ENCODE measurements around the gene PCNX3. TPM values are rescaled to one million over a fixed set of nuclear protein-coding genes. Genes with fewer than 3 reads are reported as not detected.
A peak's percentile ranks its signal among the peaks of the same experiment; 100 is the strongest.

The PCNX3 gene
- total and polyA plus RNA-seq, 2 of the 4 experiments (the other 2 are of a cell fraction) = 5.6 to 33.2 TPM

DNA sequence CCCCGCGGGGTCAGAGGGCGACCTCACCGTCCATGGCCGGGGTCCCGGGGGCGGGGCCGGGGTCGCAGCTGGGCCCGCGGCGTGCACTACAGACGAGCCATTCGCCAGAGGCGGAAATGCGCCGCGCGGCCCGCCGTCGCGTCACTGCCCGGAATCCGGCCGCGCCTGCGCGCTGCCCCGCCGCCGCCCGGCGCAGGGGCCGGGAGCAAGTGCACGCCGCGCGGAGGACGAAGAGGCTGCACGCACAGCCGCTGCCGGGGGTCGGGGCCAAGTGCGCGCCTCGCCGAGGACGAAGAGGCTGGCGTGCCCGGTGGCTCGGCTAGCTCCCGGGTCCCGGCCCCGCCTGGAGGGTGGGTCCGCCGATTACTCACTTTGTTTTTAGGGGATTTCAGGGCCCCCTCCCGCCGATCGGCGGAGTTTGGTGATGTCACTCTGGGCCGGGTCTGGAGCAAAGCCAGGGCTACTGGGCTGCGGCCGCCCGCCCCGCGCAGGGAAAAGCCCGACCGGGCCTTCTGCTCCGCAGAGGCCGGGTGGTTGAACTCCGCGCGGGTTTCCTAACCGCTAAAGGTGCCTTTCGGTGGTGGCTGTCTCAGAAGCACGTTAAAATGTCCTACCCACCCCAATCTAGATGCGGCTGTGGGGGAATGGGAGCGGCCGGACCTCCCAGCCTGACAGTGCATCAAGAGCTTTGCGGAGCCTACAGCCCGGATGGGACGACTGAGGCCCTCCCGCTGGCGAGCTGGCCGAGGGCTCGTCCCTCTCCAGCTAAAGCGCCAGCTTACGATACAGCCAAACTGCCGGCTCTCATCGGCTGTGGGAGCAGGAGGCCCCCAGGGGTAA, 47.4 kb downstream of the PCNX3 start, which contains the start of gene RELA:
TSS of gene RELA (minus strand) at position 118 of the 840 bp plus-strand sequence. CDS start at position 34, 84 bp downstream.
- 0% methylated on average over 48 of the region's 91 CpGs; no CpG with 5 or more reads in 1 of the 2 experiments for WGBS, 2 experiments (ENCODE audit: extremely low coverage in 2 of 2, insufficient read length in 1 of 2)
- Histone ChIP-seq H2BK20ac (ENCODE audit: low read depth, low read length) (no peak within 1 kb of the TSS), H4K5ac (ENCODE audit: low read depth, low read length) (peak within 1 kb of the TSS; percentile 85), H3K4me1 (ENCODE audit: control insufficient read depth, insufficient read depth, low read length) (peaks cover 7% of the 10 kb centered on the region), H3K4me2 (ENCODE audit: low read depth, low read length) (peak within 1 kb of the TSS; percentile 98), H2AK9ac (replicated peaks; ENCODE audit: low read depth, low read length, poor library complexity) (peak within 1 kb of the TSS; percentile 93), H3K9me1 (ENCODE audit: insufficient read depth, low read length) (no peaks in the 10 kb centered on the region), H2AFZ (replicated peaks; ENCODE audit: low read length, poor library complexity) (peak within 1 kb of the TSS; percentile 98), H4K91ac (ENCODE audit: insufficient read depth, low read depth, low read length) (peak within 1 kb of the TSS; percentile 93), H3K27me3 (ENCODE audit: control insufficient read depth, insufficient read depth, low read length) (no peaks in the 10 kb centered on the region), H3K18ac (ENCODE audit: low read depth, low read length) (peak within 1 kb of the TSS; percentile 71), H3K56ac (ENCODE audit: extremely low read depth, insufficient read depth, low read length) (peak within 1 kb of the TSS; percentile 92), H3K4ac (ENCODE audit: low read depth, low read length) (peak within 1 kb of the TSS; percentile 98), H3K9ac (ENCODE audit: low read depth, low read length) (peak within 1 kb of the TSS; percentile 96), H3K4me3 (ENCODE audit: insufficient read depth, low read depth, low read length) (peak within 1 kb of the TSS; percentile 92), H2BK15ac (ENCODE audit: low read depth, low read length) (no peak within 1 kb of the TSS), H3K9me3 (ENCODE audit: control insufficient read depth, insufficient read depth, low read length) (no peaks in the 10 kb centered on the region), H3K79me1 (ENCODE audit: low read depth in 1 of 2, low read length in 2 of 2) (peaks cover 18 to 42% of the 10 kb centered on the region in 2 experiments; a peak in 3 of 4 replicates), H3K27ac (ENCODE audit: insufficient read depth, low read length) (peak within 1 kb of the TSS; percentile 91), H2BK120ac (ENCODE audit: low read depth, low read length) (peak within 1 kb of the TSS; percentile 78), H4K20me1 (ENCODE audit: insufficient read depth, low read length) (peaks cover 13% of the 10 kb centered on the region; the same call in 1 of the 2 replicates), H2AK5ac (ENCODE audit: low read depth, low read length) (peak within 1 kb of the TSS; percentile 90), H3K23ac (ENCODE audit: low read depth, low read length) (peak within 1 kb of the TSS; percentile 98), H2BK5ac (ENCODE audit: low read depth, low read length, poor library complexity, severe bottlenecking) (peak within 1 kb of the TSS; percentile 91), H3K36me3 (ENCODE audit: control insufficient read depth, insufficient read depth, low read length) (peaks cover 33% of the 10 kb centered on the region), H4K8ac (ENCODE audit: low read depth in 2 of 2, low read length in 2 of 2) (peak within 1 kb of the TSS; percentile 72 to 94), H3K14ac (replicated peaks; ENCODE audit: low read depth, low read length) (peak within 1 kb of the TSS; percentile 99)
- ChIA-PET CTCF (interaction anchor here (1.4 kb wide), 1 partner anchor 25 kb away, joined by 5 read pairs; the partner anchor contains the start of gene SIPA1), POLR2A (ENCODE audit: unreplicated experiment) (interaction anchor here (0.5 to 1.0 kb wide), 3 partner anchors 10 to 369 kb away, joined by 3 to 17 read pairs (median 7); no protein-coding TSS in a partner anchor)
- BruUV-seq (replicated peaks) = no TSS peak
- ATAC-seq (ENCODE audit: low read depth) (peak; percentile 93), DNase-seq (peak; percentile 93)
- dilution Hi-C loops (cut with HindIII; ENCODE audit: low sequenced_read_pairs, unreplicated experiment) = no loop called here
- in situ Hi-C loops (cut with MboI; ENCODE audit: low sequenced_read_pairs) = no loop called here
- TF ChIP-seq POLR2A (IDR thresholded peaks at IDR 0.05; ENCODE audit: low read depth, low read length) (peak; percentile 83), MAZ (IDR thresholded peaks at IDR 0.05; ENCODE audit: borderline replicate concordance, low read depth, low read length) (peak; percentile 90), MXI1 (IDR thresholded peaks at IDR 0.05; ENCODE audit: borderline replicate concordance, low read depth, low read length) (0 out of 2 replicates have a peak, but pooled peaks have one; percentile 68), FOS (IDR thresholded peaks at IDR 0.05; ENCODE audit: low read depth, low read length) (peak; percentile 28; the same call in 1 of the 2 replicates)
- TF ChIP-seq, protein P1, sequence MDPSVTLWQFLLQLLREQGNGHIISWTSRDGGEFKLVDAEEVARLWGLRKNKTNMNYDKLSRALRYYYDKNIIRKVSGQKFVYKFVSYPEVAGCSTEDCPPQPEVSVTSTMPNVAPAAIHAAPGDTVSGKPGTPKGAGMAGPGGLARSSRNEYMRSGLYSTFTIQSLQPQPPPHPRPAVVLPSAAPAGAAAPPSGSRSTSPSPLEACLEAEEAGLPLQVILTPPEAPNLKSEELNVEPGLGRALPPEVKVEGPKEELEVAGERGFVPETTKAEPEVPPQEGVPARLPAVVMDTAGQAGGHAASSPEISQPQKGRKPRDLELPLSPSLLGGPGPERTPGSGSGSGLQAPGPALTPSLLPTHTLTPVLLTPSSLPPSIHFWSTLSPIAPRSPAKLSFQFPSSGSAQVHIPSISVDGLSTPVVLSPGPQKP (IDR thresholded peaks at IDR 0.05; ENCODE audit: borderline replicate concordance, low read depth, low read length) = no peak
- intact Hi-C loops (cut with micrococcal nuclease) = no loop called here
